Measurements from ENCODE around the gene CABP2.
"Not testable (repeated sequence)": the region's sequence is repeated elsewhere in the genome, so short reads cannot be mapped to it uniquely, and the experiment has no call there.

CABP2 gene

DNA sequence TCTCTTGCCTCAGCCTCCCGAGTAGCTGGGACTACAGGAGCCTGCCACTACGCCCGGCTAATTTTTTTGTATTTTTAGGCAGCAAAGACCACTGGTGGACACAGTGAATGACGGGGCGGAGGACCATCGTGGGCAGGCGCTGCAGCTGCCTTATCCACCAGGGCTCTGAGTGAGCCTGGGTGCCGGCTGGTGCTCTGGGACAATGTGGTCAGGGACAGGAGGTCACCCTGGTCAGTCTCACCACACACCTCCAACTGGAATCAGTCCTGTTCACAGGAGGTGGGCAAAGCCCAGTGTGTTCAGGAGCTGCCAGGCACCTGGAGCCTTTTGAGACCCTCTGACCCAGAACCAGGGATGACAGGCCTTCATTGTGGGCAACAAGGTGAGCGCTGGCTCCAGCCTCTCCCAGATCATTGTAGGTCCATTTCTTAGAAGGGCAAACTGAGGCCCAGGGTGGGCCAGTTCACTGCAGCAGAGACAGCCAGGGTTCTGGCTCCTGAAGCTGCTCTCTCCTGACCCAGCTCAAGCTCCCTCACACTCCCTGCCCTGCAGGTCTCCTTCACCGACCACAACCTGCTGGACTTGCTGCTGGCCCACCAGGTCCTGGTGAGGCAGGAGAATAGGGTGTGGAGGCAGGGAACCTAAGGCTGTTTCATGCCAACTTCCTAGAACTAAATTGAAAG, 15.7 kb upstream of the CABP2 start:
- no peak for DNase-seq

- DNase-seq, result no peak
These were observed 15.1 kb upstream of the CABP2 start for GRCh38 chr11:67538306-67538705.

DNA sequence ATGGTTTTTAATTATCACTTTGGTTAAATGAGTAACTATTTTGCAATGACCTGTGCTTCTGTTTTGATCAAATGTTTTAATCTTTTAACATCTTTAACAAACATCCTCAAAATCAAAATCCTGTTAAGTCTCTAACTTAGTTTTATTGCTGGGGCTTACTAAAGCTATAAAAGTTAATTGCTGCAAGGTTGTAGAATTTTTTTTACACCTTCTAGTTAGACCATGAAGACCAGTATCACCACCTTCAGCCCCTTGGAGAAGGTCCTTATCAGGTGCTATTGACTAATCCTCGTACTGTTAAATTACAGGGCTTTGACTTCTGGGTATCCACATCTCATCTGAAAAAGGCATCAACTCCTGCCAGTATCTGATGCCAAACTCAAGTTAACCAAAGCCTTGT, 12.3 kb upstream of the CABP2 start:
- no peak for DNase-seq

DNA sequence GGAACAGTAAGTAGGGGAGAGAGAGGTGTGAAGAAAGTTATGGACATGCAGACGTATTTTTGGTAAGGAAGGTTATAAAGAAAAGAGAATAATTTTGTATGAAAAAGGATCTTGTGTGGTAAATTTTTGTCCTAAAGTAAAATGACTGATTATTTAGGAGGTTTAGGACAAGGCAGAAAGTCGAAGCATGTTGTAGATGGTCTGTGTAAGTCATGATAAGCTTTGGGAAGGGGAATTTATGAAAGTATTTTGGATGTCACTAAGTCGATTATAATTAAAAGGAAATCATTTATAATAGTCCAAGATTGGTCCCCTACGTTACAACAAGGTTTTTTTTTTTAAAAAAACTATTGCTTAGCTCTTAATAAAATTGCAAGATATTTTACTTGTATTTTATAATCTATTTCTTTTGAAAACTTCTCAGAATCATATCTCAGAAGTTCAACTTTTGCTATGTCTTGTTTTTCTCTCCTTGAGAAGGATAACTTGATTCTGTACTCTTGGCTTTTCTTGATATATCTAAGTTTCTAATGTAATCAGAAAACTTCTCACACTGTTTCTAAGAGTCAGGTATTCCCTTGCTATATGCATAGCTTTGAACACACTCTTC, 10.9 kb upstream of the CABP2 start:
- DNase-seq, result no peak

DNA sequence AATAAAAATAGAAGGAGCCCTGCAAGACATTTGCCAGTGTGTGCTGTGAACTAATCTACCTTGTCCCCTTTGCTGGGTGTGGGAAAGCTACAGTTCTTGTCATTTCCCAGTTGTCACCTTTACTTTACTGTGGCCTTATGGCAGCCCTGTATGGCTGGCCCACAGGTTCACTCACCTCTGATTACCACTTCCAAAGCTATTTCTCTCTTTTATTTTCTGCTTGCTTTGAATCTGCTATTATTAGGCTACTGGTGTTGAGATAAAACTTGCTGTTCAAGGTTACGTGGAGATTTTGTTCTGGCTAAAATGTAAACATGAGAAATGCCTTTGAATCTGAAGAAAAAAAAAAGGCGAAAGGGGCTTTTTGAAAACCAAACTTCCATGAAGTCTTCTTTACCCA, 9.6 kb upstream of the CABP2 start:
- DNase-seq, result no peak

DNA sequence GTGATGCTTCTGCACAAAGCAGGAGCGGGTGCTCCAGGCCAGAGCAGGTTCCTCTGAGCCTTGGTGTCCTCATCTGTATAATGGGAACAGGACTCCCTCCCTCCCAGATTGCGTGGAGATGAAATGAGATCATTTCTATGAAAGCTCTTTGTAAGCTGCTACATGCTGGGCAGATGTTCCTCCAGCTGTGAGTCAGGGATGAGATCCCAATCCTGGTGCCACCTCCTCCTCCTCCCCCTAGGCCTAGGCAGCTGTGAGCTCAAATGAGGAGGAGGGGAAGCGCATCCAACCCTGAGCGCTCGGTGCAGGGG, 7.0 kb upstream of the CABP2 start:
- DNase-seq, result no peak

DNA sequence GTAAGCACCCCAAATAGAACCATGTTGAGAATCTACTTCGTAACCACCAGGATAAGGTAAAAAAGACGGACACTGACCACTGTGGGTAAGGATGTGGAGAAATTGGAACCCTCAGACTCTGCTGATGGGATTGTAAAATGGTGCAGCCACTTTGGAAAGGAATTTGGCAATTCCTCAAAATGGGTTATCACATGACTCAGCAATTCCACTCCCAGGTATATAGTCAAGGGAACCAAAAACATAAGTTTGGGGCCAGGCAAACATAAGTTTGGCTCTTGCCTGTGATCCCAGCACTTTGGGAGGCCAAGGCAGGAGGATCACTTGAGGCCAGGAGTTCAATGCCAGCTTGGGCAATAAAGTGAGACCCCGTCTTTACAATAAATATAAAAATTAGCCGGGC, 5.1 kb upstream of the CABP2 start:
- no peak for DNase-seq

DNA sequence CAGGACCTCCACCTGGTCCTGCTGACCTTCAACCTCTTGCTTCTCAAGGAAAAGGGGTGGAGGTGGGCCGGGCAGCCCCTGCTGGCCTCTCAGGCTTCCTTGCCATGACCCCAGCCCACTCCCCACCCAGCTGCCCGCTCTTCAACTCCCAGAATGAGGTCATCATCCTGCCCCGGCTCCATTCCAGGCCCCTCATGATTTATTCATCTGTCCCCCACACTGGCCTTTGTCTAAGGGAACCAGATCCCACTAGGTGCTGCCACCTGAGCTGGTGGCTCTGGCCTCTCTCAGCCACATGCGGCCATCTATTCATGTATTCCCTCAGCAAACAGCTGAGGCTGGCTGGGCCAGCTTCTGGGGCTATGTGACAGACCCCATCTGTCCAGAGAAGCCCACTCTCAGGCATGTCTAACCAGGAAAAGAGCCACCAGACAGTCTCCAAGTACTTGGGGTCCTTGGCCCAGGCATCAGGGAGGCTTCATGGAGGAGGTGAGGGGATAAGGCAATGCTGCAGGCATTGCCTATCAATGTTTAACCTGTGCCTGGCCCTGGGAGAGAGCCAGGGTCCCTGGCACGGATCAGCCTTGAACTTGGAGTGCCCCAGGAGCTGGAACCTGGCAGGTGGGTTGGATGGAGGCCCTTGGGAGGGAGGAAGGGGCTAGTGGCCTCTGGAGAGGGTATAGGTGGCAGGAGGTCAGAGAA, 2.2 kb upstream of the CABP2 start:
- no peak for DNase-seq

DNA sequence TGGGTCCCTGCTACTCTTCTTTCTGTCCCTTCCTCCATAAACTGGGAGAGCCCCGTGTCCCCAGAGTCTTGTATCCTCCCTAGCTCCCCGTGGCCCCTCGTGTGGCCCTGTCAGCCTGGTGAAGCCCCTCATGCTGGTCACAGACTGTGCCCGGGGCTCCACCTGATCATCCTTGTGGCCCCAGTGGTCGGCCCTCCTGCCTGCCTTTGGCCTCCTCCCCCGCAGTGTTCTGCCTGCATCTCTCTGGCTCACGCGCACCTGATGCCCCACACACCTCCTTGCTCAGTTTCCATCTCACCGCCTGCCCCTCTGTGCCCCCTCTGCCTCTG, 1.2 kb upstream of the CABP2 start:
- no peak for DNase-seq

- no peak for DNase-seq
These were observed 572 bp upstream of the CABP2 start for GRCh38 chr11:67523556-67524479.

DNA sequence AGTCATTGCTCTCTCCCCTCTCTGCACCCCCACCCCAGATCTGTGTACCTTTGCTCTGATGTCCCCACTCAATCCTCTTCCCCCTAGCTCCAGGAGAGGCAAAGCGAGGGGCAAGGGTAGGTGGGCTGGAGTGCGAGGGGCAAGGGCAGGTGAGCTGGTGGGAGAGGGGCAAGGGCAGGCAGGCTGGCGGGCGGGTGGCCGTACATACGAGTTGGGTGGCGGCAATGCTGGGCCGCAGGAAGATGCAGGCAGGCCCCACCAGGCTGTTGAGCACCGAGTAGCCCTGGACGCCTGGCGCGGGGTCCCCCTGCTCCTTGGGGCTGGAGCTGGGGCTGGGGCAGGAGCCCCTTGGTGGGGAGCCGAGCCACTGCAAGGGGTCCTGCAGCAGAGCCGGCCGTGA, 908 bp downstream of the CABP2 start:
- DNase-seq, result no peak

DNA sequence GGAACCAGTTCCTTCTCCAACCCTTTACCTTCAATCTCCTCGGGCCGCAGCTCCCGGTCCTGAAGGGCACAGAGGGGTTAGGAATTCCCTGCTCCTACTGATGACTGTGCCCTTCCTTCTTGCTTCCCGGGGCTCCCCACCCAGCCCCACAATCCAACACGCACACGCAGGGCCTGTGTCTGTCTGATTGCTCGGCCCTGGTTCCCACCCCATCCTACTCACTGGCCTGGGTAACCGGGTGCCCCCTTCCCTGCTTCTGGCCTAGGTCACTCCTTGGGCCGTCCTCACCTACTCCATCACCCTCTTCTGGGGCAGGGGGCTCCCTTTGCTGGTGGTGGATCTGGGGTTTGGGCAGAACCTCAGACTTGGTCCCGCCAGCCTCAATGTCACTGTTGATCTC, 1.3 kb downstream of the CABP2 start:
- no peak for DNase-seq

DNA sequence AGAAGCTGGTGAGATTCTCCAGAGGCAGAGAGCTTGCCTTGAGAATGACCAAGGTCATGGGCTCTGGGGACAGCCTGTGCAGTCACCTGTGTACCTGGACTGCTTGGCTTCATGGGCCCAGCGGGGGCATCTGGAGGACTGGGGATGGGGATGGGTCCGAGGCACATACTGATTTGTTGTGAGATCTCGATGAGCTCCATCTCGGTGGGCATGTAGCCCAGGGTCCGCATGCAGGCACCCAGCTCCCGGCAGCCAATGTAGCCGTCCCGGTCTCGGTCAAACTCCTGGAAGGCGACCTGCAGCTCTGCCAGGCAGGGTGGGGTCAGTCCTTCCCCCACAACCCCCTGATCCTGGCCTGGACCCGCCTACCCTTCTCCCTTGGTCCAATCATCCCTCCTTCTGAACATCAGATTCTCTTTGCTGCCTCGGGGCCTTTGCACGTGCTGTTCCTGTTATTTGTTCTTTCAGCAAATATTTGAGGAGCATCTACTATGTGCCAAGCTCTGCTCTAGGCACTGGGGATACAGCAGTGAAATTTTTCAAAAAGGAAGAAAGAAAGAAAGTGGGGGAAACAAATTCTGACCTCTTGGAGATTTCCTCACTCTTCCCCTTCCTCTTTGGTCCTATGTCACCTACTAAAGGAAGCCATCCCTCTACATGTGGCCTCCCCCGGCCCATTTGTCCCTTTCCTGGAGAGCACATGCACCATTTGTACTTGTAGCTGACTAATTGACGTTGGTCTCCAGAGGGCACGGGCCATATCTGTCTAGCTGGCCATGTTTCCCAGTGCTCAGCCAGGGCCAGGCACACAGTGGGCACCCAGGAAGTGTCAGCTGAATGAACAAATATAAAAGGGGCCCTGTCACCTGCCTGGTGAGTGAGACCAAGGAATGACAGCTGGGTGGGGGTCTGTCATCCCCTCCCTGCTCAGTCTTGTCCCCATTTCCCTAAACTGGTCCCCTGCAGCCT, 2.1 kb downstream of the CABP2 start:
- DNase-seq, result no peak

GRCh38 chr11:67519726-67520125, 3.5 kb downstream of the CABP2 start:
- DNase-seq, result no peak

DNA sequence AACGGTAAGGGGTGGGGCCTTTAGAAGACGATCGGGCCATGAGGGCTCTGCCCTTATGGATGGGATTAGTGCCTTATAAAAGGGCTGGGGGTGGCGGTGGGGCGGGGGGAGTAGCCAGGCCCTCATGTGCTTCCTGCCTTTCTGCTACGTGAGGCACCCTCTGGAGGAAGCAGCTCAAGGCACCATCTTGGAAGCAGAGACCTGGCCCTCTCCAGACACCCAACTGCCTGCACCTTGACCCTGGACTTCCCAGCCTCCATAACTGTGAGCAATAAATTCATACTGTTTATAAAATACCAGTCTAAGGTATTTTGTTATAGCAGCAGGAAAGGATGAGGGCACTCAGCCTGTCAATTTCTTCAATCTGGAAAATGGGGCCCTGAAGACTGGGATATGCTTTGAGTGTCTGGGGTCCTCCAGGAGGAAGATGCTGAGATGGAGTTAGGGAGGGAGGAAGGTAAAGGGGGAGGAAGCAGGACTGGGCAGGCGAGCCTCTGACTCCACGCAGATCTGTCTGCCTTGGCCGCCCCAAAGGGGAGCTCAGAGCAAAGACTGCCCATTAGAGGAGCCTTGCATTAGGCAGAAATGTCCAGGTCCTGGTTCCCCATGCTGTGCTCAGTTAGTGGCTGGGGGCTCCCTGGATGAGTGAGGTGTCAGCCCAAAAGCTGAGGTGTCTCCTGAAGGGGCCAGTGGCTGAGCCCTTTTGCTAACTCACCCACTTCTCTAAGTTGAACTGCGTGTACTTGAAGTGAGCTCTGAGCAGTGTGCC, 5.3 kb downstream of the CABP2 start:
- no peak for DNase-seq

- DNase-seq, result no peak
These were observed 6.4 kb downstream of the CABP2 start for GRCh38 chr11:67516806-67517205.

GRCh38 chr11:67514116-67514515, 9.1 kb downstream of the CABP2 start:
- DNase-seq, result no peak

- not testable (repeated sequence) for DNase-seq
These were observed 11.7 kb downstream of the CABP2 start for GRCh38 chr11:67511558-67511957.

DNA sequence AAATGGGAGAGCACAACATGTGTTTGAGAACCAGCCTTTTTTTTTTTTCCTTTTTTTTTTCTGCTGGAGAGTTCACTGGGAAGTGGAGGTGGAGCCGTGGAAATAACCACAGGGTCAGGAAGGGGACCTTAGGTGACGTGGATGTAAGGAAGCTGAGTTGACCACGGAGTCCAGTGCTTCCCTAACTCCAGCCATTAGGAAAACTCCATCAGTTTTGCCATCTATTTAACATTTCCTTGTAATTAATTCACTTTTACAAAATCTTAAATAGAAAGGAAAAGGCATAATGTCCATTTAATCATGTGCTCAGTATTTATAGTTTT, 13.3 kb downstream of the CABP2 start:
- DNase-seq, result no peak

- peak; percentile 83 to 92 for DNase-seq
These were observed 14.6 kb downstream of the CABP2 start for GRCh38 chr11:67508486-67509121.

GRCh38 chr11:67507864-67508485, 15.3 kb downstream of the CABP2 start, which contains the start of gene CDK2AP2:
TSS of gene CDK2AP2 (minus strand) at chr11:67508162. CDS start at chr11:67508082, 80 bp downstream.
- DNase-seq, result peak; percentile 97 to 98
